A673 (cell line): ENCODE results near the gene SLC22A5.

ENCODE experiments used
- EZH2 ChIP-seq: fragments of 200-600 bp; sonication (generic); IDR thresholded peaks from 2 replicates; pipeline ENCODE4 v1.6.1; 2017; ENCODE audit warnings: borderline replicate concordance, low read depth, mild to moderate bottlenecking, mixed read lengths, antibody characterized with exemption, low read length; ENCODE audit not compliant: poor library complexity, severe bottlenecking
- TF ChIP-seq, protein P1 (sequence below): fragments of 300-800, 200-600 bp; sonication (generic); conservative IDR thresholded peaks from 2 replicates; pipeline ENCODE4 v1.5.1; 2017; ENCODE audit warnings: low read depth, mild to moderate bottlenecking, antibody characterized with exemption, low read length, moderate library complexity, mixed read lengths

DNA sequence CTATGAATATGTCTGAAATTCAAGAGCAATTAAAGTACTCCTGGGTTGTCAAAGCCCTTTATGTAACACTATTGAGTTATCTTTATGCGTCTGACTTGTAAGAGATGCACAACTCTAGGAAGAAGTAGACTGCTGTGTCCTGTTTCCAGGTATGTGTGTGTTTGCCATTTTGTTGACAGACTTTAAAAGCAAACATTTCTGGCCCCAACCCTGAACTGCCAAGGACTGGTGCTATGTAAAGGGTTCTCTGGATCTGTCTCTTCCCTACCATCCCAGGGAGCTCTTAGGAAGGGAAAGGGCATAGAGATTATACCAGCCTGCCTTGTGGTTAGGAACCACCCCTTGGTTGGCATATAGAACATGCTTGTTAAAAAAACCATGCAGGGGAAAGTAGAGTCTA lies 12.1 kb downstream of the SLC22A5 start:
- TF ChIP-seq, protein P1, sequence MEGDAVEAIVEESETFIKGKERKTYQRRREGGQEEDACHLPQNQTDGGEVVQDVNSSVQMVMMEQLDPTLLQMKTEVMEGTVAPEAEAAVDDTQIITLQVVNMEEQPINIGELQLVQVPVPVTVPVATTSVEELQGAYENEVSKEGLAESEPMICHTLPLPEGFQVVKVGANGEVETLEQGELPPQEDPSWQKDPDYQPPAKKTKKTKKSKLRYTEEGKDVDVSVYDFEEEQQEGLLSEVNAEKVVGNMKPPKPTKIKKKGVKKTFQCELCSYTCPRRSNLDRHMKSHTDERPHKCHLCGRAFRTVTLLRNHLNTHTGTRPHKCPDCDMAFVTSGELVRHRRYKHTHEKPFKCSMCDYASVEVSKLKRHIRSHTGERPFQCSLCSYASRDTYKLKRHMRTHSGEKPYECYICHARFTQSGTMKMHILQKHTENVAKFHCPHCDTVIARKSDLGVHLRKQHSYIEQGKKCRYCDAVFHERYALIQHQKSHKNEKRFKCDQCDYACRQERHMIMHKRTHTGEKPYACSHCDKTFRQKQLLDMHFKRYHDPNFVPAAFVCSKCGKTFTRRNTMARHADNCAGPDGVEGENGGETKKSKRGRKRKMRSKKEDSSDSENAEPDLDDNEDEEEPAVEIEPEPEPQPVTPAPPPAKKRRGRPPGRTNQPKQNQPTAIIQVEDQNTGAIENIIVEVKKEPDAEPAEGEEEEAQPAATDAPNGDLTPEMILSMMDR: no peak
- TF ChIP-seq EZH2: no peak
